NCI-H446 (cell line): Measurements from ENCODE around the gene CIB4.

Experiments used
- DNase-seq, 2 experiments: peaks; one replicate each; lab custom pipeline; 2025; lab: John Stamatoyannopoulos, UW

The CIB4 gene

GRCh38 chr2:26640781-26641564 lies at the start of gene CIB4:
Gene CIB4 (minus strand): TSS chr2:26641366. CDS start chr2:26641314, 52 bp downstream.
- DNase-seq, result no peak

DNA sequence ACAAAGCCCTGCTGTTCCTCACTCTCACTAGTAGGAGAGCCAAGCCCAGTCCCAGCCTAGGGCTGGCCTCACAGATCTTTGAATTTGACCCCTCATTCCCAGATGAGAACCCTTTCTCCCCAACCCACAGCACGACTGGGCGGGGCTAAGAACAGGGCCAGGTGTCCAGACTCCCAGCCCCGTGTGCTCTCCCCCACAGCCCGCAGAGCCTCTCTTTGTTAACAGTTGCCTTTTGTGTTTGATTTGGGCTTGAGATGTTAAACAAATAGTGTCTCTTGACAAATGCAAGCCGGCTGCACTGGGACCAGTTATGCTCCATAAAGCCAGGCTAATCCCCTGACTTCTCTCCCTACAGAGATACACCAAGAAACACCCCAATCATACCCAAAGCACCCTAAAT lies 46.6 kb upstream of the CIB4 start:
- DNase-seq, result no peak

- no peak for DNase-seq
These were observed 46.2 kb upstream of the CIB4 start for GRCh38 chr2:26687328-26687727.

GRCh38 chr2:26685989-26686839 lies 45.0 kb upstream of the CIB4 start:
- no peak for DNase-seq

GRCh38 chr2:26685341-26685740 lies 44.2 kb upstream of the CIB4 start:
- no peak for DNase-seq

- no peak for DNase-seq
These were observed 42.4 kb upstream of the CIB4 start for GRCh38 chr2:26683583-26683982.

- no peak for DNase-seq
These were observed 41.0 kb upstream of the CIB4 start for GRCh38 chr2:26682155-26682554.

- DNase-seq, result no peak
These were observed 40.5 kb upstream of the CIB4 start for GRCh38 chr2:26681656-26682055.

DNA sequence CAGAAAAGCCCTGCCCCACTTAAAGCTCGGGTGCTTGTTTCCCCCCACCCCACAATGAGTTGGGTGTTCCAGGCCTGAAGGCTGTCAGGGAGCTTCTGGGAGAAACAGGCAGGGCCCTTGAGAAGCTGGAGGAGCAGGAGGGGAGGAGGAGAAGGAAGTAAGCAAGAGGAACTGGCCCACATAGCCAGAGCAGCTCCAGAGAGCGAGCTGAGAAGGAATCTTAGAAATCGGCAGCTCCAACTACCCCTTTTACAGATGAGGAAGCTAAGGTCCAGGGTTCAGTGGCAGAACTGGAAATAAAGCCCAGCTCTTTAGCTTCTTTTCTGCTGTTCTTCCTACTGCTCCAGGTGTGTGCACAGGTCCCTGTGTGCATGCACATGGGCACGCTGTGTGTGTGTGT lies 38.7 kb upstream of the CIB4 start:
- DNase-seq, result no peak

DNA sequence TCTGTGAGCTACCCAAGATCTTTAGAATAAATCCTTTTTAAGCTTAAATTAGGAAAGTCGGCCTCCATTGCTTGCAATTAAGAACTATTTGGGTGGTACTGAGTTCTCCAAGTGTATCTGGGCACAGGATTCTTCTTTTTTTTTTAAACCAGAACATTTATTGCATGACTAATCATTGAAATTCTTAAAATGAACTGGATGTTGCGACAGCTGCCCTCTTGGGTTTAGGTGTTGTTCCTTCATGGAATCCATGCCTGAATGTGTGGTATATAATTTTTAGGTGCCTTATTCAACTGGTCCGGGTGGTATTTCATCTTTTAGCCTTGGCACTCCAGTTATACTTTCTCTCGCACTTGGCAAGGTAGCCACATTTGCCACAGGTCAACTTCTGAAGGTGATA lies 36.9 kb upstream of the CIB4 start:
- DNase-seq, result no peak

DNA sequence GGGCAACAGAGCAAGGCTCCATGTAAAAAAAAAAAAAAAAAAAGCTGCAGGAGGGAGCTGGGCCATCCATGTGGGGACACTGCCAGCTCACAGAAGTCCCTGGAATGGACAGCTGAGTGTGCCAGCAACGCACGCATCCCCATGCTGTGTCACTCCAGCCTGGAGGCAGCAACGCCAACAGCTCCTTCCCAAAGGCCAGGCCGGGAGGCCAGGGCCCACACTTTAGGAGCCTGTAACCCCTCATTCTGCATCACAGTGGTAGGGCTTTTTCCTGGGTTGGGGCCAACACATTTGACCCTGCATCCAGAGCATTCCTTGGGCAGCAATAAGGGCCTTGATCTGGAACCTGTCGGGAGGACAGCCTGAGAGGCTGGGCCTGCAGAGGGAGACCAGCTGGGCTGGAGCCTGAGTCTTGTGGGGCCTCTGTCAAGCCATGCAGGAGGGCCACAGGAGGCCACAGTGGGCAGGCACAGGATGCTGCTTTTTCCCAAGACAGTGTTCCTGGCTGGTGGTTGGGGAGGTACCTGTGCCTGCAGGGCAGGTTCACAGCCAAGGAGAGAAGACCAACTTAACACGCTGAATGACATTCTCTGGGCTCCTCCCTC lies 34.6 kb upstream of the CIB4 start:
- no peak for DNase-seq

DNA sequence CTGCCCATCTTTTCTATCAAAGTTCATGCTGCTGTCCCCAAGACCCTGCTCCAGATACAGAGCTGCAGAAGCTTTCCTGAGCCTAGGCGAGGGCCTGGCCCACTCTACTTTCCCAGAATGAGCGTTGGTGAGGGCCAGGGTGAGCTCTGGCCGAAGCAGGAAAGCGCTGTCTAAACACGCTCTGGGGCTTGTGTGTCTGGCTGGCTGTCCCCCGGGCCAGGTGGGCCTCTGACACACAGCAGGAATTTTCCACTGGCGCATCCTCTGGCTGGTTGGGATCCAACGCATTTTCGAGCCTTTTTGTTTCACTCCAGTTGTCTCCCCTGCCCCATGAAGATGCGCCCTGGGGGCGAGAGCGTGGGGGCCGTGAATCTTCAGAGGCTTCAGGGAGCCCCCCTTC lies 33.6 kb upstream of the CIB4 start:
- no peak for DNase-seq

DNA sequence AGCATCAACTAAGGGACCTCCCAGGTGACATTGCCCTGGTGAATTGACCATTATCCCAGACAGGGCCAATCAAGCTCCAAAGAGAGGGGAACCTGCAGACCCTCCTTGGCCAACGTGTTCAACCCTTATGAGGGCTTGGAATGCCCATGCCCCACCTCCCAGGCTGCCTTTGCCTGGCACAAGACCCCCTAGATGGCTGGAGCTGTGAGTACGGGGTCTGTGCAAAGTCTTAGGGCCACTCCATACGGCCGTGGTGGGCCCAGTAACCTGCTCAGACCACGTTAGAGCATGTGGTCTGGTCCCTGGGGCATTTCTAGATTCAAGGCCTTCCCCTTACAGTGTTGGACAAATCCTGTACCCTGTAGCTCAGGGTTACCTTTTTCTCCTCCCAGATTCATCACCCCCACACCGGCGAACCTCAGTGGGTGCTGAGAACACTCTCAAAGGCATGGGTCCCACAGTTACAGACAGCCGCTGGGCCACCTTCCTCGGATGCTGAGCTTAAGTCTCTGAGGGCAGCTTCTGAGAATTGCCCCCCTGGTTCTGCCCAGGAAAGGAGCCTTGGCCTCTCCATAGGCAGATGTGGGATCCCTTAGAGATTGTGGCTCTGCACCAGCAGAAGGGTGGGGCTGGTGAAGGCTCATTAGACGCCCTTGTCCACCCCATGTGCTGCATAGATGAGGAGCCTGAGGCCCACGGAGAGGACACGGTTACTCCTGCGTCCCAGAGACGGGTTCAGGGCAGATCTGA lies 33.0 kb upstream of the CIB4 start:
- DNase-seq, result no peak

DNA sequence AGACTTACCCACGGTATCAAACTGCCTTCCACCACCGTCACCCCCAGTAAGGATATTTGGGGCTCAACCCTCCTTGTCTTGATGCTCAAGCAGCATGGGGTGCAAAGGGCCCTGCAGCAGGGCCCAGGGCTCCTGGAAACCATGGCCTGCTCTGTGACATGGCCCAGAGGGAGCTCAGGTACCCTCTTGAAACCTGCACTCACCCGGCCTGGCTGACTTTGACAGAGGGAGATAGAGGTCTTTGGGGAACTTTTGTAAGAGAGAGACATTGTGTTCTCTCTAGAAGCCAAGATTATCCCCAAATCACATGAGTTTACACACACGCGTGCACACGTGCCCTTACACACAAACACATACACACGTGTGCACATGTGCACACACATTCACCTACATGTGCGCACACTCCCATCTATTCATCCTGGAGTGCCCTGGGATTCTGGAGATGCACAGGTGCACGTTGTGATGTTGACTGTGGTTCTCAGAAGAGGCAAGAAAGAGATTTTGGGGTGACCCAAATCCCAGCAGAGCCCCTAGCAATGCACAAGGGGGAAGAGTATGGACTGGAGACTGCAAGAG lies 31.7 kb upstream of the CIB4 start:
- no peak for DNase-seq

DNA sequence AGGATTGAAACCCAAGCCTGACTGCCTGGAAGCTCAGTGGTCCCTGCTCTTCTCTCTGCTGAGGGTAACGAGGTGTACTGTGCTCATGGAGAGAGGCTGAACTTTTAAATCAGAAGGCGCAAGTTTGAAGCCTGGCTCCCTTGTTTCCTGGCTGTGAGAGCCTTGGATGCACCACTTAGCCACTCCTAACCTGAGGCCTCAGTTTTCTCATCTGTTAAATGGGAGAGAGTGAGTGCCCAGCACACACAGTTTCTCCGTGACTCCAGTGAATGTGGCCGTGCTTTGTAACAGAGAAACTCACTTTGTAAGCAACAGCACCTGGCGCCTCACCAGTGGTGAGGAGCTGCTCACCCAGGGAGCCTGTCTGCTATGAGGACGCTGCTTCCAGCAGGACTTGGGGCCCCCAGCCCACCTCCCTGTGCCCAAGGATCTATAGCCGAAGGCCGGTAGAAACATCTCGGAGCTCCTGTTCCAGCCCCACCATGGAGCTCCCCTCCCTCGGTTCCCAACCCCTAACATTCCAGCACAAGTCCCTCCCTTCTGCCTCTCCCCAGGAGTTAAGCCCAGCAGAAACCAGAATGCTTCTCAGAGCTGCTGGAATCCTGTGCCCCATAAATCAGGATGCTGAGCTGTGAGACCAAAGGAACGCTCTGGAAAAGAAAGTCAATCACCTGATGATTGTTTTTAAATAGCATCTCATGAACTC lies 31.1 kb upstream of the CIB4 start:
- no peak for DNase-seq

GRCh38 chr2:26671691-26672090 lies 30.5 kb upstream of the CIB4 start:
- no peak for DNase-seq

DNA sequence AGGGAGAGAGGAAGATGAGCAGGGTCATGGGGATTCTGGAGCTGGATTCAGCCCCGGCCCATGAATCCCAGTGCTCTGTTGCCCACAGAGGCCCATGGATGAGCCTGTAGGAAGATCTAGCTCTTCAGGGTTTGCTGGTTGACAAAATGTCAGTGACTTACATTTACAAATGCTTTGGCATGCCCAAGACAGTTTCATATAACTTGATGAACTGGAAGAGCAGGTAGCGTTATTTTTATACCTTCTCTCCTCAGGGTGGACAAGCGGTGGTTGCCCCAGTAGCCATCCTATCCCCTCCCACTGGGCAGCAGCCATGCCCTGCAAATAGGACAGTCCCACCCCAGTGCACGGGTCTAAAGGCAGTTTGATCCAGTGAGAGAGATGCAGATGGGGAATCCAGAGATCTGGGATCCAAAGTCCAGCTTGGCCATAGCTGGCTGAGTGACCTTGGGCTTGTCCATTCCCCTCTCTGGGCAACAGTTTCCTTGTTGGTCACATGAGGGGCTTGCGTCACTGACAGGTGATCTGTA lies 29.8 kb upstream of the CIB4 start:
- DNase-seq, result no peak

- no peak for DNase-seq
These were observed 29.0 kb upstream of the CIB4 start for GRCh38 chr2:26670171-26670570.

DNA sequence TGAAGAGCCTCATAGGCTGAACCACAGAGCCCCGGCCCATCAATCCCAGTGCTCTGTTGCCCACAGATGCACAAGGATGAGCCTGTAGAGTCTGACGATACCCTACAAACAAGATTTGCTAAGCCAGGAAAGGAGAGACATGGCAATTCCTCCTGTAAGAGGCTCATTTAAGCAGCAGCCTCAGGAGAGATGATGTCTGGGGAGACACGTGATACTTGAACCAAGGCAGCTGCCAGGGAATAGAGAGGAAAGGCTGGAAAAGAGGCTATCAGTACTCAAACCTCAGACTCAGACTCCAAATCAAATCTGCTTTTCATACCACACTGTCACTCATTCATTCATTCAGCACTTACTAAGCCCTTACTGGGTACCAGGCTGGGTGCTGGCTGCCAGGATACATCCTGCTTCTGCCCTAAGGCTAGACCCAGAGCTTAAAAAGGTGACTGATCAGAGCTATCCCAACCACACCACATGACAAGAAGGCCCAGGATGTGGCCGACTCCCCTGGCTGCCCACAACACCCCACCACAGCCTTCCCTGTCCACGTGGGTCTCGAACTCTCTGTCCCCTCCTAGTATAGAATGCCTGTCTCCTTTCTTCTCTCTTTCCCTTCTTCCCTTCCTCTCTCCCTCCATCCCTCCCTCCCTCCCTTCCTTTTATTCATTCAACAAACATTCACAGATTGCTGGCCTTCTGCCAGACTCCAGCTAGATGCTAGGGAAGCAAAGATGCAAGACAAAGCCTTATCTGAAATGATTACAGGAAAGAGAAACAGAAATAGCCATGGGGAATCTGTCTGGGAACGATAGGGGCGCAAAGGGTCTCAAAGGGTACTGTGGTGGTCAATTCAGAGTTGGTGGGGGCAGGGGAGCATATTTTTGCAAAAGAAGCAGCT lies 27.9 kb upstream of the CIB4 start:
- DNase-seq, result no peak

DNA sequence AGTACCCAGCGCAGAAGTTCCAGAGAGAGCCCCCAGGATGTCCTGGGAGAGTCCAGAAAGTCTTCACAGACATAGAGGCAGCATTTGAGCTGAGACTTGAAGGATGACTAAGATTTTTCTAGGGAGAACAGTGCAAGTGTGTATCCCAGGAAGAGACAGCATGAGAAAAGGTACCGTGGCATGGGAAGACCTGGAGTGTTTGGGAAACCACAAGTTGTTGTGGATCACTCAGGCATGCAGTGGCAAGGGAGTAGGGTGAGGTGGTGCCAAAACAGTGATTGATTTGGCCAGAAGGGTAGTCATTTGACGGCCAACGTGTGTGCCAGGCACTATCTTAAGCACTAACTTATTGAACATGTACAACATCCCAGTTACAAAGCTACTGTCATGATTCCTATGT lies 26.9 kb upstream of the CIB4 start:
- DNase-seq, result no peak
